Ishikawa (cell line): ENCODE data around the gene TRPM1.

Source experiments
- EP300 ChIP-seq: IDR thresholded peaks from 2 replicates; pipeline ENCODE4 v1.6.1; 2012; ENCODE audit warnings: borderline replicate concordance
- TAF1 ChIP-seq: IDR thresholded peaks from 2 replicates; pipeline ENCODE4 v1.6.1; 2012; ENCODE audit warnings: low read depth, mild to moderate bottlenecking
- TEAD4 ChIP-seq: IDR thresholded peaks from 2 replicates; pipeline ENCODE4 v1.6.1; 2012
- ZBTB7A ChIP-seq: IDR thresholded peaks from 2 replicates; pipeline ENCODE4 v1.6.1; 2012; ENCODE audit warnings: low read depth
- TF ChIP-seq, protein P1 (sequence below): IDR thresholded peaks from 2 replicates; pipeline ENCODE4 v1.6.1; 2012; ENCODE audit warnings: low read depth, mild to moderate bottlenecking
- TF ChIP-seq, protein P2 (sequence below): IDR thresholded peaks from 2 replicates; pipeline ENCODE4 v1.6.1; 2012
- TF ChIP-seq, protein P3 (sequence below): IDR thresholded peaks from 2 replicates; pipeline ENCODE4 v1.6.1; 2012

DNA sequence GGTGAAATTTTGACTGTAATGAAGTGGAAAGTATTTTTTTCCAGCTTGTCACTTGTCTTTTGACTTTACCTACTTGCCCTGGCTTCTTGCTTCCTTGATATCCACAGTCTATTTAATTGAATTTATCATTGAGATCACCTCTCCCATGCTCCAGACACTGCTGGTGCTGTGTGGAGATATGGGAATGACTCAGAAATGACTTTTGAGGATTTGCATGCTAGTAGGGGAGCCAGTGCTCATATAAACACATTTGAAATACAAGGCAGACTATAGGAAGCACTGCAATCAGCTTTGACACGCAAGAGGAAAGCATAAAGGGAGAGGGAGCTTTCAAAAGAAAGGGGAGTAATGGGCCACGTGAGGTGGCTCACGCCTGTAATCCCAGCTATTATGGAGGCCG, 7.3 kb upstream of the TRPM1 start:
- TF ChIP-seq TAF1 (no peak), ZBTB7A (no peak), EP300 (no peak), TEAD4 (no peak)
- TF ChIP-seq, protein P1, sequence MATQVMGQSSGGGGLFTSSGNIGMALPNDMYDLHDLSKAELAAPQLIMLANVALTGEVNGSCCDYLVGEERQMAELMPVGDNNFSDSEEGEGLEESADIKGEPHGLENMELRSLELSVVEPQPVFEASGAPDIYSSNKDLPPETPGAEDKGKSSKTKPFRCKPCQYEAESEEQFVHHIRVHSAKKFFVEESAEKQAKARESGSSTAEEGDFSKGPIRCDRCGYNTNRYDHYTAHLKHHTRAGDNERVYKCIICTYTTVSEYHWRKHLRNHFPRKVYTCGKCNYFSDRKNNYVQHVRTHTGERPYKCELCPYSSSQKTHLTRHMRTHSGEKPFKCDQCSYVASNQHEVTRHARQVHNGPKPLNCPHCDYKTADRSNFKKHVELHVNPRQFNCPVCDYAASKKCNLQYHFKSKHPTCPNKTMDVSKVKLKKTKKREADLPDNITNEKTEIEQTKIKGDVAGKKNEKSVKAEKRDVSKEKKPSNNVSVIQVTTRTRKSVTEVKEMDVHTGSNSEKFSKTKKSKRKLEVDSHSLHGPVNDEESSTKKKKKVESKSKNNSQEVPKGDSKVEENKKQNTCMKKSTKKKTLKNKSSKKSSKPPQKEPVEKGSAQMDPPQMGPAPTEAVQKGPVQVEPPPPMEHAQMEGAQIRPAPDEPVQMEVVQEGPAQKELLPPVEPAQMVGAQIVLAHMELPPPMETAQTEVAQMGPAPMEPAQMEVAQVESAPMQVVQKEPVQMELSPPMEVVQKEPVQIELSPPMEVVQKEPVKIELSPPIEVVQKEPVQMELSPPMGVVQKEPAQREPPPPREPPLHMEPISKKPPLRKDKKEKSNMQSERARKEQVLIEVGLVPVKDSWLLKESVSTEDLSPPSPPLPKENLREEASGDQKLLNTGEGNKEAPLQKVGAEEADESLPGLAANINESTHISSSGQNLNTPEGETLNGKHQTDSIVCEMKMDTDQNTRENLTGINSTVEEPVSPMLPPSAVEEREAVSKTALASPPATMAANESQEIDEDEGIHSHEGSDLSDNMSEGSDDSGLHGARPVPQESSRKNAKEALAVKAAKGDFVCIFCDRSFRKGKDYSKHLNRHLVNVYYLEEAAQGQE = no peak
- TF ChIP-seq, protein P2, sequence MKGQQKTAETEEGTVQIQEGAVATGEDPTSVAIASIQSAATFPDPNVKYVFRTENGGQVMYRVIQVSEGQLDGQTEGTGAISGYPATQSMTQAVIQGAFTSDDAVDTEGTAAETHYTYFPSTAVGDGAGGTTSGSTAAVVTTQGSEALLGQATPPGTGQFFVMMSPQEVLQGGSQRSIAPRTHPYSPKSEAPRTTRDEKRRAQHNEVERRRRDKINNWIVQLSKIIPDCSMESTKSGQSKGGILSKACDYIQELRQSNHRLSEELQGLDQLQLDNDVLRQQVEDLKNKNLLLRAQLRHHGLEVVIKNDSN = no peak
- TF ChIP-seq, protein P3, sequence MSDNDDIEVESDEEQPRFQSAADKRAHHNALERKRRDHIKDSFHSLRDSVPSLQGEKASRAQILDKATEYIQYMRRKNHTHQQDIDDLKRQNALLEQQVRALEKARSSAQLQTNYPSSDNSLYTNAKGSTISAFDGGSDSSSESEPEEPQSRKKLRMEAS = no peak
